ENCODE data around the gene GLYR1. TPM values are rescaled to one million over a fixed set of nuclear protein-coding genes. Genes with fewer than 3 reads are reported as not detected.

The GLYR1 gene
- total RNA-seq, 4 donors from 2014 or later = 86.0 to 129 (median 97.0) TPM

GRCh38 chr16:4884209-4884608 is 37.1 kb upstream of the GLYR1 start:
- no peaks in the 10 kb centered on the region for H3K27me3 ChIP-seq
- no peak for ATAC-seq
- H3K27ac ChIP-seq = no peak overlapping the region
- H3K4me1 ChIP-seq = peaks cover 0 to 22% (median 0%) of the 10 kb centered on the region in 3 donors
- 88% methylated on average over 24 of the region's 34 CpGs; no CpG with 5 or more reads in 1 of the 2 donors for WGBS, 2 donors (ENCODE audit: low coverage in 1 of 2)
- peaks cover 0 to 96% of the 10 kb centered on the region in 2 donors for H3K36me3 ChIP-seq
- no peaks in the 10 kb centered on the region for H3K9me3 ChIP-seq
- TF ChIP-seq CTCF (IDR thresholded peaks at IDR 0.05) = no peak
- H3K4me3 ChIP-seq = no peak overlapping the region

- WGBS, 2 donors (ENCODE audit: low coverage in 1 of 2) = 94 to 96% methylated on average over 12 to 15 of the region's 25 CpGs
- no peak overlapping the region for H3K27ac ChIP-seq
- H3K36me3 ChIP-seq = peaks cover 0 to 98% of the 10 kb centered on the region in 2 donors
- no peaks in the 10 kb centered on the region for H3K9me3 ChIP-seq
- ATAC-seq = no peak
- TF ChIP-seq POLR2AphosphoS5 (IDR thresholded peaks at IDR 0.05) (no peak), EP300 (IDR thresholded peaks at IDR 0.05) (no peak), CTCF (IDR thresholded peaks at IDR 0.05) (no peak), POLR2A (IDR thresholded peaks at IDR 0.05) (no peak)
- H3K4me3 ChIP-seq = no peak overlapping the region
- no peaks in the 10 kb centered on the region for H3K27me3 ChIP-seq
- peaks cover 0 to 22% (median 0%) of the 10 kb centered on the region in 3 donors for H3K4me1 ChIP-seq
Observed at GRCh38 chr16:4883501-4883900, 36.4 kb upstream of the GLYR1 start.

- WGBS, 2 donors (ENCODE audit: low coverage in 1 of 2) = 51 to 60% methylated on average over 2 to 8 of the region's 11 CpGs
- Histone ChIP-seq H3K27ac (peak overlapping the region in 2 of 4 donors; percentile 23 to 36), H3K9me3 (no peaks in the 10 kb centered on the region), H3K36me3 (peaks cover 0 to 98% of the 10 kb centered on the region in 2 donors), H3K27me3 (no peaks in the 10 kb centered on the region), H3K4me3 (no peak overlapping the region), H3K4me1 (peaks cover 0 to 22% (median 0%) of the 10 kb centered on the region in 3 donors)
- TF ChIP-seq POLR2AphosphoS5 (IDR thresholded peaks at IDR 0.05) (no peak), CTCF (IDR thresholded peaks at IDR 0.05) (no peak), EP300 (IDR thresholded peaks at IDR 0.05) (no peak), POLR2A (IDR thresholded peaks at IDR 0.05) (no peak)
- no peak for ATAC-seq
Observed at GRCh38 chr16:4882633-4883285, 35.7 kb upstream of the GLYR1 start.

GRCh38 chr16:4882000-4882632 is 35.0 kb upstream of the GLYR1 start:
- Histone ChIP-seq H3K27me3 (no peaks in the 10 kb centered on the region), H3K36me3 (peaks cover 0 to 98% of the 10 kb centered on the region in 2 donors), H3K9me3 (no peaks in the 10 kb centered on the region), H3K27ac (peak overlapping the region in 2 of 4 donors; percentile 23 to 36), H3K4me3 (no peak overlapping the region), H3K4me1 (peaks cover 0 to 22% (median 0%) of the 10 kb centered on the region in 3 donors)
- ATAC-seq = no peak
- TF ChIP-seq CTCF (IDR thresholded peaks at IDR 0.05) = no peak
- no peak for TF ChIP-seq POLR2AphosphoS5 (IDR thresholded peaks at IDR 0.05)
- TF ChIP-seq POLR2A (IDR thresholded peaks at IDR 0.05) = no peak
- no peak for TF ChIP-seq EP300 (IDR thresholded peaks at IDR 0.05)
- WGBS, 2 donors (ENCODE audit: low coverage in 1 of 2) = 17 to 46% methylated on average over 3 to 11 of the region's 14 CpGs

Measured in gastroesophageal sphincter (tissue), 4 donors.